ENCODE measurements around the gene GRIN3B.

- no peak for TF ChIP-seq CTCF (IDR thresholded peaks at IDR 0.05)
- TF ChIP-seq POLR2A (IDR thresholded peaks at IDR 0.05), result no peak
- TF ChIP-seq POLR2AphosphoS5 (IDR thresholded peaks at IDR 0.05; ENCODE audit: insufficient read depth in 1 of 2, low read depth in 1 of 2), result no peak
Measured at GRCh38 chr19:991932-992669, 8.1 kb upstream of the GRIN3B start.

Data from vagina (tissue), 2 donors.